Measurements from ENCODE around the gene PLEKHA7. TPM values are rescaled to one million over a fixed set of nuclear protein-coding genes. Genes with fewer than 3 reads are reported as not detected.

The PLEKHA7 gene
- total and polyA plus RNA-seq, 2 of the 4 experiments (the other 2 are of a cell fraction) = 0.12 TPM; not detected in 1

DNA sequence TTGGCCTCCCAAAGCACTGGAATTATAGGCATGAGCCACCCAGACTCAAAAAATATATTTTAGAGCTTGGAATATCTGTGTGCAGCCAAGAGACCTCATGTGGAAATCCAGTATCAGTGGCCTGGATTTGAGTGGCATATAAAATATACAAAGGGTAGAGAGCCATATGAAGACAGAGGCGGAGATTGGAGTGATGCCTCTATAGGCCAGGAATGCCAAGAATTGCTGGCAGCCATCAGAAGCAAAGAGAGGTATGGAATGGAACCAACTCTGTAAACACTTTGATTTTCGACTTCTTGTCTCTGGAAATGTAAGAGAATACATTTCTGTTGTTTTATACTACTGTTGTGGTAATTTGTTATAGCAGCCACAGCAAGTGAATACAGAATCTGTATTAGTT is 123.0 kb downstream of the PLEKHA7 start:
- no peak for TF ChIP-seq CHD1 (IDR thresholded peaks at IDR 0.05; ENCODE audit: low read depth, low read length)
- TF ChIP-seq CEBPB (IDR thresholded peaks at IDR 0.05; ENCODE audit: low read depth, low read length) = no peak
- TF ChIP-seq, protein P1, sequence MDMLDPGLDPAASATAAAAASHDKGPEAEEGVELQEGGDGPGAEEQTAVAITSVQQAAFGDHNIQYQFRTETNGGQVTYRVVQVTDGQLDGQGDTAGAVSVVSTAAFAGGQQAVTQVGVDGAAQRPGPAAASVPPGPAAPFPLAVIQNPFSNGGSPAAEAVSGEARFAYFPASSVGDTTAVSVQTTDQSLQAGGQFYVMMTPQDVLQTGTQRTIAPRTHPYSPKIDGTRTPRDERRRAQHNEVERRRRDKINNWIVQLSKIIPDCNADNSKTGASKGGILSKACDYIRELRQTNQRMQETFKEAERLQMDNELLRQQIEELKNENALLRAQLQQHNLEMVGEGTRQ (IDR thresholded peaks at IDR 0.05; ENCODE audit: low read depth, low read length) = no peak
- TF ChIP-seq RFX5 (IDR thresholded peaks at IDR 0.05; ENCODE audit: low read depth, low read length) = no peak
- no peak for TF ChIP-seq MAZ (IDR thresholded peaks at IDR 0.05; ENCODE audit: borderline replicate concordance, low read depth, low read length)
- TF ChIP-seq POLR2A (IDR thresholded peaks at IDR 0.05; ENCODE audit: low read depth, low read length) = no peak
- no peak for TF ChIP-seq SMC3 (IDR thresholded peaks at IDR 0.05; ENCODE audit: low read depth, low read length)
- no peak for TF ChIP-seq MAFK (IDR thresholded peaks at IDR 0.05; ENCODE audit: low read depth, low read length)
- TF ChIP-seq FOS (IDR thresholded peaks at IDR 0.05; ENCODE audit: low read depth, low read length) = no peak
- no peak for TF ChIP-seq RAD21 (IDR thresholded peaks at IDR 0.05; ENCODE audit: low read length)
- no peak for TF ChIP-seq NFE2L2 (IDR thresholded peaks at IDR 0.05; ENCODE audit: low read depth, low read length)
- TF ChIP-seq RCOR1 (IDR thresholded peaks at IDR 0.05; ENCODE audit: insufficient replicate concordance, low read length) = no peak
- no peak for TF ChIP-seq ELK1 (IDR thresholded peaks at IDR 0.05; ENCODE audit: borderline replicate concordance, low read depth, low read length)
- TF ChIP-seq MXI1 (IDR thresholded peaks at IDR 0.05; ENCODE audit: borderline replicate concordance, low read depth, low read length) = no peak
- TF ChIP-seq BHLHE40 (IDR thresholded peaks at IDR 0.05; ENCODE audit: low read depth, low read length) = no peak
- TF ChIP-seq, protein P2, sequence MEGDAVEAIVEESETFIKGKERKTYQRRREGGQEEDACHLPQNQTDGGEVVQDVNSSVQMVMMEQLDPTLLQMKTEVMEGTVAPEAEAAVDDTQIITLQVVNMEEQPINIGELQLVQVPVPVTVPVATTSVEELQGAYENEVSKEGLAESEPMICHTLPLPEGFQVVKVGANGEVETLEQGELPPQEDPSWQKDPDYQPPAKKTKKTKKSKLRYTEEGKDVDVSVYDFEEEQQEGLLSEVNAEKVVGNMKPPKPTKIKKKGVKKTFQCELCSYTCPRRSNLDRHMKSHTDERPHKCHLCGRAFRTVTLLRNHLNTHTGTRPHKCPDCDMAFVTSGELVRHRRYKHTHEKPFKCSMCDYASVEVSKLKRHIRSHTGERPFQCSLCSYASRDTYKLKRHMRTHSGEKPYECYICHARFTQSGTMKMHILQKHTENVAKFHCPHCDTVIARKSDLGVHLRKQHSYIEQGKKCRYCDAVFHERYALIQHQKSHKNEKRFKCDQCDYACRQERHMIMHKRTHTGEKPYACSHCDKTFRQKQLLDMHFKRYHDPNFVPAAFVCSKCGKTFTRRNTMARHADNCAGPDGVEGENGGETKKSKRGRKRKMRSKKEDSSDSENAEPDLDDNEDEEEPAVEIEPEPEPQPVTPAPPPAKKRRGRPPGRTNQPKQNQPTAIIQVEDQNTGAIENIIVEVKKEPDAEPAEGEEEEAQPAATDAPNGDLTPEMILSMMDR (conservative IDR thresholded peaks at IDR 0.05; ENCODE audit: low read depth, low read length) = no peak
- no peak overlapping the region for H2BK15ac ChIP-seq (ENCODE audit: low read depth, low read length)
- no peak overlapping the region for H3K9ac ChIP-seq (ENCODE audit: low read depth, low read length)
- peak; percentile 8 for DNase-seq
- in situ Hi-C loops (cut with MboI; ENCODE audit: low sequenced_read_pairs) = no loop called here
- no peak overlapping the region for H3K4me3 ChIP-seq (ENCODE audit: insufficient read depth, low read depth, low read length)
- BruUV-seq (replicated peaks) = no TSS peak
- no peak overlapping the region for H4K91ac ChIP-seq (ENCODE audit: insufficient read depth, low read depth, low read length)
- no peak overlapping the region for H4K8ac ChIP-seq (ENCODE audit: low read depth in 2 of 2, low read length in 2 of 2)
- no peak overlapping the region for H2BK5ac ChIP-seq (ENCODE audit: low read depth, low read length, poor library complexity, severe bottlenecking)
- H3K56ac ChIP-seq (ENCODE audit: extremely low read depth, insufficient read depth, low read length) = no peak overlapping the region
- POLR2A ChIA-PET (ENCODE audit: unreplicated experiment) = no interaction called here
- H3K18ac ChIP-seq (ENCODE audit: low read depth, low read length) = no peak overlapping the region
- H3K4ac ChIP-seq (ENCODE audit: low read depth, low read length) = no peak overlapping the region
- no peaks in the 10 kb centered on the region for H3K79me1 ChIP-seq (ENCODE audit: low read depth in 1 of 2, low read length in 2 of 2)
- no peaks in the 10 kb centered on the region for H3K36me3 ChIP-seq (ENCODE audit: control insufficient read depth, insufficient read depth, low read length)
- no peaks in the 10 kb centered on the region for H3K9me3 ChIP-seq (ENCODE audit: control insufficient read depth, insufficient read depth, low read length)
- no peak overlapping the region for H2AFZ ChIP-seq (replicated peaks; ENCODE audit: low read length, poor library complexity)
- no peak overlapping the region for H3K23ac ChIP-seq (ENCODE audit: low read depth, low read length)
- WGBS, 2 experiments (ENCODE audit: extremely low coverage in 2 of 2, insufficient read length in 1 of 2) = no CpG with 5 or more reads among the region's 2 CpGs
- intact Hi-C loops (cut with micrococcal nuclease) = no loop called here
- no peak overlapping the region for H2BK120ac ChIP-seq (ENCODE audit: low read depth, low read length)
- H4K20me1 ChIP-seq (ENCODE audit: insufficient read depth, low read length) = no peaks in the 10 kb centered on the region
- H3K4me1 ChIP-seq (ENCODE audit: control insufficient read depth, insufficient read depth, low read length) = no peaks in the 10 kb centered on the region
- H2AK5ac ChIP-seq (ENCODE audit: low read depth, low read length) = no peak overlapping the region
- H3K9me1 ChIP-seq (ENCODE audit: insufficient read depth, low read length) = no peaks in the 10 kb centered on the region
- H3K4me2 ChIP-seq (ENCODE audit: low read depth, low read length) = no peak overlapping the region
- no peak overlapping the region for H2BK20ac ChIP-seq (ENCODE audit: low read depth, low read length)
- H3K14ac ChIP-seq (replicated peaks; ENCODE audit: low read depth, low read length) = no peak overlapping the region
- H3K27ac ChIP-seq (ENCODE audit: insufficient read depth, low read length) = no peak overlapping the region
- ATAC-seq (ENCODE audit: low read depth) = peak; percentile 27; the same call in 1 of the 2 replicates
- no peaks in the 10 kb centered on the region; the same call in 1 of the 2 replicates for H3K27me3 ChIP-seq (ENCODE audit: control insufficient read depth, insufficient read depth, low read length)
- H2AK9ac ChIP-seq (replicated peaks; ENCODE audit: low read depth, low read length, poor library complexity) = no peak overlapping the region
- CTCF ChIA-PET = no interaction called here
- dilution Hi-C loops (cut with HindIII; ENCODE audit: low sequenced_read_pairs, unreplicated experiment) = no loop called here
- H4K5ac ChIP-seq (ENCODE audit: low read depth, low read length) = no peak overlapping the region
